HG03045 (cell line): ENCODE data around the gene RAB3IL1.

Experiments used
- ATAC-seq: cut with Tn5 transposase; IDR thresholded peaks from one replicate; pipeline ENCODE4 v1.9.1; 2021; ENCODE audit warnings: mild to moderate bottlenecking, moderate library complexity; ENCODE audit not compliant: unreplicated experiment

The RAB3IL1 gene

DNA sequence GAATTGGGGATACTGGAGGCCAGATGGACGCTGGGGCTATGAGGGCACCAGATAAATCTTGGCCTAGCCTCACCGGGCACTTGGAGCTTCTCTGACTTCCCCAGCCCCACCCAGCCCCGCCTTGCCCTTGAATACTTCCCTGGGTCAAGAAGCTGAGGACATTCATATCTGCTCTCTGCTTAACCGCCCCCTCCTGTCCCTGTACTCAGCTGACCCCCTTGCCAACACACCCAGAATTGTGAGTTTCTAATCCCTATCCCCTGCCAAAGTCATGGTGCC lies 48.0 kb downstream of the RAB3IL1 start:
- no peak for ATAC-seq

GRCh38 chr11:61868571-61869428 lies 48.6 kb downstream of the RAB3IL1 start:
- ATAC-seq, result no peak

- ATAC-seq, result no peak
Observed at GRCh38 chr11:61866958-61867343, 50.4 kb downstream of the RAB3IL1 start.

GRCh38 chr11:61866231-61866957 lies 51.0 kb downstream of the RAB3IL1 start:
- ATAC-seq, result no peak

GRCh38 chr11:61864814-61865775 lies 52.3 kb downstream of the RAB3IL1 start:
- no peak for ATAC-seq

DNA sequence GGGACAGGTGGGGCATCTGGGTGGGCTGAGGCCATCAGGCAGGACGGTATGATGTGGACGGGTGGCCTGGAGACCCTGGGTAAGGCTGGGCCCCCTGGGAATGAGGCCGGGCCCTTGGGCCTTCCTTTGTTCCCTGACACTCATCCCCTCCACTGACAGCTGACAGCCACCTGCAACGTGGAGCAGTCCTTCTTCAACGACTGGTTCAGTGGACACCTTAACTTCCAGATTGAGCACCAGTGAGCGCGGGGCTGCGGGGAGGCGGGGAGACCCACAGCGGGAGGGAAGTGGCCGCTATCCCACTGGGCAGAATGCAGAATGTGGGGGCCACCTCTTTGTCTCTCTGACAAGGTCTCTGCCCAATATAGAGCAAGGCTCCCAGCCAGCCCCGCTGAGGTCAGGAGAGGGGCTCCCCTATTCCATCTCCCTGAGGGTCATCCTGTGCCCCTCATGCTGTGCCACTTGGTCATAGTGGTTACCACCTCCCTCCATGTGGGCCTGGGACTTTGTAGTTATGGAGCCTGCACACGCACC lies 53.8 kb downstream of the RAB3IL1 start:
- no peak for ATAC-seq

DNA sequence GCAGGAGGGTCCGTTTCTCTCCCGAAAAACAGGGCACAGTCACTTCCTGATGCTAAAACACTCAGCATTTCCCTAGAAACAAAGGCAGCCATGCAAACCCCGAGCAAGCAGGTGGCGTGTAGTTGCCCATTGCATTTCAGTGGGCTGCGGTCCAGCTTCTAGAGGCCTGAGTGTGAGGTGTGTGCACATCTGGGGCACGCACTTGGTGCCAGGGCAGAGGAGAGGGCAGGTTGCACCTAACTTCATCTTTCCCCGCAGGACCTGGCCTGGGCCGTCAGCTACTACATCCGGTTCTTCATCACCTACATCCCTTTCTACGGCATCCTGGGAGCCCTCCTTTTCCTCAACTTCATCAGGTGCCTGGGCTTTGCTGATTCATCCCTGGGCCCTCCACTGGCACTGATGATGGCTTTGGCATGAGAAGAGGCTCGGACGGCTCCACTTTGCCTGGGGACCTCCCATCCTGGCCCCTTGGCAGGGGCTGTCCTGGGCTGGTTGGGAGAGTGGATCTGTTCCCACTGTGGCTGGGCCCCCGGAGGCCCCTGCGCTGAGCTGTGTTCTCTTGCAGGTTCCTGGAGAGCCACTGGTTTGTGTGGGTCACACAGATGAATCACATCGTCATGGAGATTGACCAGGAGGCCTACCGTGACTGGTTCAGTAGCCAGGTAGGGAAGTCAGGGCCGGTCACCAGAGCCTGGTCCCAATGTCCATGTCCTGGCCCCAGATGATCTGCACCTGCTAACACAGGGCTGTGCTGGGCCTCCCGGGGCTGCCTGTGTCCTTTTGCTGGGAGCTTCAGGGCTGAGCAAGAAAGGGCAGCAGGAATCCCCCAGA lies 54.4 kb downstream of the RAB3IL1 start:
- no peak for ATAC-seq

GRCh38 chr11:61861634-61862033 lies 55.7 kb downstream of the RAB3IL1 start:
- ATAC-seq, result no peak

DNA sequence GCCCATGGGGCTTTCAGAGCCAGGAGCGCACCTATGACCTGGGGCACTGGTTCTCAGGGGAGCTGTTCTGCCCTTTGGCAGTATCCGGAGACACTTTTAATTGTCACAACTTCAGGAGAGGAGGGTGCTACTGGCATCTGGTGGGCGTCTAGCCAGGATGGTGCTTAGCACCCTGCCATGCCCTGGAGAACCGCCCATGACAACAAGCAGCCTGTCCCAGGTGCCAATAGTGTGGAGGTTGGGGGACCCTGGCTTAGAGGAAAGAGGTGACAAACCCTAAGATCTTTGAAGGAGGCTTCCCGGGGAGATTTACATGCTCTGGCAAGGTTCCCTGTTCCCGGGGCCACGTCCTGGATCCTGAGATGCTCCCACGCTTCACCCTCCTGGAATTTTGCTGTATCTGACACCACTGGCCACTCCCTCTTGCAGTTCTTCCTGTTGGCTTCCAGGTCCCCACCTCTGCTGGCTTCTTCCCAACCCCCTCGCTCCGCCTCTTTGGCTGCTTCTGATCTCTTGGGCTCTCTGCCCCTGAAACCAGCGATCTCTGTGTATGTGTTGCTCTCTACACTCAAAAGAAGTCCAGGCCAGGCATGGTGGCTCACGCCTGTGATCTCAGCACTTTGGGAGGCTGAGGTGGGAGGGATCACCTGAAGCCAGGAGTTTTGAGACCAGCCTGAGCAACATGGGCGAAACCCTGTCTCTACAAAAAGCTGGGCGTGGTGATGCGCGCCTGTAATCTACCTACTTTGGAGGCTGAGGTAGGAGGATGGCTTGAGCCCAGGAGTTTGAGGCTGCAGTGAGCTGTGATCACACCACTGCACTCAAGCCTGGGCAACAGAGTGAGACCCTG lies 57.1 kb downstream of the RAB3IL1 start:
- ATAC-seq, result no peak

DNA sequence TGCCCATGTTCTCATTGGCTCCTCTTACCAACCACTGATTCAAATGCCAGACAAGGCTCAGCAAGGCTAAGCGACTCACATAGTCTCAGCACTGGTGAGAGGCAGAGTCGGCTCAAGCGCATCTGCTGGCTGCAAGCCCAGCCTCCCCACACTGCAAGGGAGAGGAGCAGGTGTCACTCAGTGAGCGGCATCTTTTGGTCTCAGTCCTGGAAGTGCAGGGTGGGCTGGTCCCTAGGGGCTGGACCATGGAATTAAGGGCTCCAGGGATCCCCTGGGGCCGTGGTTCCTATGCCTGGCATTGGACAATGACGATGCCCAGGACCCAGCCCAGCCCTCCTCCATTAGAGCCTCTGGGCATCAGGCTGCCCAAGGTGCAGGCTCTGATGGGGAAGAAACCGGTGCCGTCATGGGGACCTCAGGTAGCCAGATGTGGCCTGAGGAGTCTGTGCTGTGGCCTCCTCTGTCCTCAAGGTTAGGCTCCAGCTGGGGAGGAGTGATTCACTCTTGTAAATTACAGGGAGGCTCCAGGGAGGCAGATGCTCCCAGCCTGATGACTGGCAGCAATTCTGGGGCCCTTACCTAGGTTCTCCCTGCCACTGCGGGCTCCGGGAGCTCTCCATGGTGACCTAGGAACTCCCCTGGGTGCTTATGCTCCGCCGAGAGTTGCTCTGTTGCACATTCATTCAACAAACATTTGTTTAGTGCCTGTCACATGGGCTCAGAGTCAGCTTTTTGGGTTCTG lies 61.3 kb downstream of the RAB3IL1 start:
- no peak for ATAC-seq

DNA sequence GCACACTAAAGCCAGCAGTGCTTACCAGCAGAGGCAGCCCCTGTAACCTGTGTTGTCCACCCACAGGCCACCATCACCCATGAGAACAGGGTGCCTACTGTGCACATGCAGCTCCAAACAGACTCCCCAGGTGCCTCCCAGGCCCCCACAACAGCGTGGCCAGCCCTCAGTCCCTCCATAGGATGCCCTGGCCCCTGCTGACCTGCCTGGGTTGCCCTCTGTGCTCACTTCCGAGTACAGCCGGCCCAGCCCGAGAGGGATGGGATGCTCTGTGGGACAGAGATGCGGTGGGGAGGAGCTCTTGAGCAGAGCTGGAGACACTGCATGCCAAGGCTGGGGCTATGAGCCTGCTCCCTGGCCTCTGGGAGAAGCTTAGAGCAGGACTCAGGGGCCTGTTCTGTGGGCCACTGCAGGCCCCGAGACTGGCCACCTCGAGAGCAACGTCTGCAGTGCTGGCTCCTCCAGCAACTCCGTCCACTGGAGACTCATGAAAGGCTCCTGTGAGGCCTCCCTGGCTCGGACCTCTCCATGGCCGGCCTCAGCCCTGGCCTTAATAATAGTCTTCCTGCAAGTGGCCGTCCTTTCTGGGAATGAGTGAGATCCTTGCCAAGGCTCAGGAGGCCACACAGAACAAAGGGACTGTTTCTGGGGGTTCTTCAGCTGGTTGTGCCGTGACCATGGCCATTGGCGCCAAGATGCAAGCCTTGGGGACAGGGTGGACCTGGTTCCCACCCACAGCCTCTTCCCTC lies 62.2 kb downstream of the RAB3IL1 start:
- no peak for ATAC-seq

DNA sequence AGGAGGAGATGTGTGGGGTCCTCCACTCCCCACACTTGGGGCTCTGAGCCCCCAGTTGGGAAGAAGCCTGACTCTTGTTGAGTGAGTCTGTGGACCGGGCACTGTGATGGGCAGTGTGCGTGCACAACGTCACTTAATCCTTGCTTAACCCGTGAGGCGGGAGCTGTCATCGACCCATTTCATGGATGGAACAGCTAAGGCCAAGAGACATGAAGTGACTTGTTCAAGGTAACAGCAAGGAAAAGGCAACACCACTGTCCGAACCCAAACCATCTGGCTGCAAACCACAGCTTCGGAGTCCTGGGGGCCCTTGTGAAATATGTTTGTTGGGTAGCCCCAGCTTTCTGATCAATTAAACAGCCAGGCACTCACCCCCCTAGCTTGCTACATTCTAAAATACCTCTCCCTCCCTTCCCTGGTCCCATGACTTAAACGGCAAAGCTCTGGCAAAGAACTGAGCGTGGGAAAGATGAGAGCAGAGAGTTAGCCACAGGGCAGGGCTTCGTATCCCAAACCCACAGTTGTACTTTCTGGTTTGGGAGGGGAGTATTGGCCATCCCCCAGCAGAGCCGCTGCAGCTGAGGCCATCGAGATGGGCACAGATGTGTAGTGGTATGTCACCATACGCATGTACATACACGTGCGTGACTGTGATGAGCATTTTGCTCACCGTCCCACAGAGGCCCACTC lies 63.0 kb downstream of the RAB3IL1 start:
- ATAC-seq, result no peak

- ATAC-seq, result no peak
Observed at GRCh38 chr11:61853698-61854169, 63.6 kb downstream of the RAB3IL1 start.

- ATAC-seq, result no peak
Observed at GRCh38 chr11:61851900-61852295, 65.5 kb downstream of the RAB3IL1 start.

GRCh38 chr11:61851113-61851899 lies 66.1 kb downstream of the RAB3IL1 start:
- ATAC-seq, result no peak

- ATAC-seq, result no peak
Observed at GRCh38 chr11:61850687-61851086, 66.7 kb downstream of the RAB3IL1 start.
